ENCODE measurements around the gene SESN1.

The SESN1 gene

DNA sequence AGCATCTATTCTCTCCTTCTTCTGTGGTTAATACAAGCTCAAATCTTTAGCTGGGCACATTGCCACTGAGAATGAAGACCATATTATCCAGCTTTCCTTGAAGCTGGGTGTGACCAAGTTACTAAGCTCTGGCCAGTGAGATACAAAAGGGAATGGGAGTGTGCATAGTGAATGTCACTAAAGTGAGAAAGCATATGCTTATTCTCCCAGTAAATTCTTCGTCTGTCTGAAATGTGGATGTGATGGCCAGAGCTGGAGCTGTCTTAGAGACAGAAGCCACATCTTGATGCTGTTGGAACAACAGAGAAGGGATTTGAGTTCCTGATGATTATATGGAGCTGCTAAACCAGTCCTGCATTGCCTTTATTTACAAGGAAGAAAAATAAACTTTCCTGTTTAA is 60.1 kb downstream of the SESN1 start:
- DNase-seq (ENCODE audit: insufficient read length, low spot score) (no peak), FAIRE-seq (no peak)

DNA sequence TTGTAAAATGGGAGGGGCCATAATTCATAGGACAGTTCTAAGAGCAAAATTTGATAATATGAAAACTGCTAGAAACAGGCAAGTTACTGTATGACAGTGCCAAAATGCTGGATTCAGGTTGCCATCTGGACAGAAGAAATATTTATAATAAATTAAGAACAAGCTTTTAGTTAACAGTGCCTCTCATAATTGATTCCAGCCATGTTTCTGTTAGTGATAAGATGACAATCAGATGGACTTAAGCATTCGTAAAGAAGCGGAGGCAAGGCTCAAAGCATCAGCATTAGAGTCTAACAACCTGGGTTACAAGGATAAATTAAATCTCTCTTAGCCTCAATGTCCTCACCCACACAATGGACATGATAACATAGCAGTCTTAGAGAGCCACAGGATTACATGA is 61.0 kb downstream of the SESN1 start:
- DNase-seq (ENCODE audit: insufficient read length, low spot score) (no peak), FAIRE-seq (no peak)

DNA sequence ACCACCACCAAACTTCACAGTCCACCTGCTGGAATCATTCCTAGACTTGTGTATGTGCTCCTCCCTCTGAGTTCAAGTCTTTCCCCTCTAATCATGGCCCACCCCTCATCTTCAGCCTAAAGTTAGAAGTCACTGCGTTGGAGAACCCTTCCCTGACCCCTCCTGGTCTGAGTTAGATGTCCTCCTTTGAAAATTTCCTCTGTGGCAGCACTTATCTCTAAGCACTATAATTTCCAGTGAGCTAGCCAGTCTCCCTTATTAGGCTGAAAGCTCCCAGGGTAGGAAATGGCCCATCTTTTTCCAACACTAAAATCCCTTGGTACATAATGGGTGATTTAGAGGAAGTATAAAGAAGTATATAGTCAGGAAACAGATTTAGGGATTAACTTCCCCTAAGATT is 63.2 kb downstream of the SESN1 start:
- DNase-seq (ENCODE audit: insufficient read length, low spot score) (no peak), FAIRE-seq (no peak)

DNA sequence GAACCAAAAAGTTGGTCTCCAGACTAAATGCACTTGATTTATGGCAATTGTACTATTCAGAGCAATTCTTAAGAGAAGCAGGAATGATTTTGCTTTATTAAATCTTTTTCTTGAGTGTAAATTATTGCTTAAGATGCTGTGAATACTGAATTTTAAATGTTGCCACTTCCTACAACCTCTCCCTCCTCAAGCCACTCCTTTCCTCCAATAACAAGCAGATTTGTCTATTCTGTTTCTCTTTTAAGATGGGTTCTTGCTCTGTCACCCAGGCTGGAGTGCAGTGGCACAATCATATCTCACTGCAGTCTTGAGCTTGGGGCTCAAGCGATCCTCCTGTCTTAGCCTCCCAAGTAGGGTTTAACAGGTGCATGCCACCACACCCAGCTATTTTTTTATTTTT is 65.3 kb downstream of the SESN1 start:
- FAIRE-seq (no peak), DNase-seq (ENCODE audit: insufficient read length, low spot score) (no peak)

DNA sequence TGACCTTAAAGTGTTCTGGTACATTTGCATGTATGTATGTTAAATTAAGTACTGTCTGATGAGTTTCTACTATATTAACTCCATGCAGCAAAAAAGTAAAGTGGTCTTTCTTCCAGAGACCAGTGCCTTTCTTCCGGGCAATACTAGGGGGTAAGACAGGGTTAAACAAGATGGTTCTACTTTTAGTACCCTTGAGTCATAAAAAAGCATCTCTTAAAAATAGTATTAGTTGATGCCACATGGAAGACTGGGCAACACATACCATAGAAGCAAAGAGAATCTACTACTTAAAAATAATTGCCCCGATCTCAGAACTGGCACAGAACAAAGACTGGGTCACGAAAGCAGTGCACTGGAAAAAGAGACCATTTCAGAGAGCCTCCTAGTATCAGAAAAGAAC is 66.2 kb downstream of the SESN1 start:
- no peak for FAIRE-seq
- no peak for DNase-seq (ENCODE audit: insufficient read length, low spot score)

DNA sequence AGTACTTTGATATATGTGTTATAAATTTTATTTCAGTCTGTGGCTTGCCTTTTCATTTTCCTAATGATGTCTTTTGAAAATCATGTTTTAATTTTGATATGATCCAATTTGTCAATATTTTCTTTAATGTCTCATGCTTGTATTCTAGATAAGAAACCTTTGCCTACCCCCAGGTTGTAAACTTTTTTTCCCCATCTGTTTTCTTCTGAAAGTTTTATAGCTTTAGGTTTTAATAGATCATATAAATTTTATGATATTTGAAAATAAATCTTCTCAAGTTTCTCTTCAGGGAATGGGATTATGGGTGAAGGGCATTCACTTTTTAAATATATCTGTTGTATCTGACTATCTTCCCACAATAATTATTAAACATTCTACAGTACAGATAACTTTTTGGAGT is 66.7 kb downstream of the SESN1 start:
- DNase-seq (ENCODE audit: insufficient read length, low spot score) (no peak), FAIRE-seq (no peak)

DNA sequence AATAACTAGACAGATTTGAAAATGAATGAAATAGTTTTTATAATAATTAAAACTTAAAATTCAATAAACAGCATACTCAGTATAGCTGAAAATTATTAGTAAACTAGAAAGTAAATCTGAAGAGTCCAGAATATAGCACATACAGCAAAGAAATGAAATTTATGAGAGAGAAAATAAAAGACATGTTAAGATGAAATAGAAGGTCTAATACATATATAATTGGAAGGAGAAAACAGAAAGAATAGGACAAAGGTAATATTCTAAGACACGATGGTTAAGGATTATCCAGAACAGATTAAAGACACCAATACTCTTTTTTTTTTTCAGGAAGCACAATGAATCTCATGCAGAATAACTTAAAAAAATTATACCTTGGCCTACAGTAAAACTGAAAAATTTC is 69.0 kb downstream of the SESN1 start:
- FAIRE-seq (no peak), DNase-seq (ENCODE audit: insufficient read length, low spot score) (no peak)

DNA sequence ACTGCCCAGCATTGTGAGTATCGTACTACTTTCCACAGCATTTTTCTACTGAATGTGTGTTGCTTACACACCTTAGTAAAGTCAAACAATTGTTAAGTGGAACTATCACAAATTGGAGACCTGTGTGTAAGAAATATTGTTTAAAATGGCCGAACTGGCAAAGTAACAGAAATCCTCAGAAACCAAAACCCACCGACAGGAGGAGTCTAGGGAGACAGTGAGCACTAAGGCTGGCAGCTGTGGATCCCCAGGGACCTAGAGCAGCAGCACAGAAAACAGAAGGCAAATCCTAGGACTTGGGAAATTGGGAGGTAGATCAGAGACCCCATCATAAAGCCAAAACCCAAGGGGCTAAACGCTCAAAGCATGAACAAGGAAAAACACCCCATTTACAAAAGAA is 69.9 kb downstream of the SESN1 start:
- DNase-seq (ENCODE audit: insufficient read length, low spot score) (no peak), FAIRE-seq (no peak)

DNA sequence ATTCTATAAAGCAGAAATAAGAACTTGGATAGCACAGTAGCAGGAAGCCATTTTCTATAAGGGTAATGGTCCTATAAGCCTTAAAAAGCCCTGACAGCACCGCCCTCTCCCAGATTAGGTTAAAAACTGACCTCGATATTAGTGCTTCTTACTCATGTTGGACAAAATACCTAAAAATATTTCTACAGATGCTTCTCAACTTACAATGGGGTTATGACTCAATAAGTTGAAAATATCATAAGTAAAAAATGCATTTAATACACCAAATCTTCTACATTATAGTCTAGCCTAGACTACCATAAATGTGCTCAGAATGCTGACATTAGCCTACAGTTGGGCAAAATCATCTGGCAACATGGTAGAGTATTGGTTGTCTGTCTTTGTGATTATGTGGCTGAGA is 70.3 kb downstream of the SESN1 start:
- no peak for DNase-seq (ENCODE audit: insufficient read length, low spot score)
- FAIRE-seq = no peak

DNA sequence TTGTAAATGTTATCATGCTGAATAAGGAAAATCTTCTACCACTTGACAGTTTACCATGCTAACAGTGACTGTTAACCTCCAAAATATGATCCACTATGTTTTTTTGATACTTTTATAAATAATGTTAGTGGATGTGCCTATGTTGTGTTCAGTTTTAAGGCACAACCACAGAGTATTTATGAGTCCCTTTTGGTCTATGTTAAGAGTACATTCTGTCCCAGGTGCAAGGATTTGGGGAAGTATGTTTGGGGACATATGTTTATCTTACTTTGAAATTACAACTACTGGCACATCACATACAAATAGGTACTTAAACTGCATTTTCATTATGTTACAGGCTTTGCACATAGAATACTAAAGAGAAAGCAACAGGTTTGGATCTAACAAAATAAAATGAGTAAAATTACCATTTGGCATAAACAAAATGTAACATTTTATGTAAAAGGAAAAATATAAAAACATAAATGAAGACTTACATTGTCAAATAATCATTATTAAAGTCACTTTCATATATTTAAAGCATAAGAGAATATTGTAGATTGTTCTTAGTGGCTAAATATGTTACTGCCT is 71.2 kb downstream of the SESN1 start:
- DNase-seq (ENCODE audit: insufficient read length, low spot score) (no peak), FAIRE-seq (no peak)

DNA sequence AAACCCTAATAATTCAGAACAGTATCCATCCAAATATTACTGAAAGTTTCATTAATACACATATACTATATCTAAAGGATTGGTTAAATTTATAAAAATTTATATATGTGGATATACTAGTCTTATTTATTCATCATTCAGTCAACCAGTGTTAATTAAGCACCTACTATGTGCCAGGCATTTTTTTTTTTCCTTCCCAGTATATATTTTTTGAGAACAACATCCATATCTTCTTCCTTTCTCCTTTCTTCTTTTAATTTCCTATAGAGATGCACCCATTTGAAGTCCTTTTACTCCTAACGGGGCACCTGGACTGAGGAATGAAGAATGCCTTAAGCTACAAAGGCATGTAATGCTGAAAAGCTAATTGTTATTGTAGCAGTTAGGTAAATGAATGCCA is 72.8 kb downstream of the SESN1 start:
- DNase-seq (ENCODE audit: insufficient read length, low spot score) = no peak
- no peak for FAIRE-seq

DNA sequence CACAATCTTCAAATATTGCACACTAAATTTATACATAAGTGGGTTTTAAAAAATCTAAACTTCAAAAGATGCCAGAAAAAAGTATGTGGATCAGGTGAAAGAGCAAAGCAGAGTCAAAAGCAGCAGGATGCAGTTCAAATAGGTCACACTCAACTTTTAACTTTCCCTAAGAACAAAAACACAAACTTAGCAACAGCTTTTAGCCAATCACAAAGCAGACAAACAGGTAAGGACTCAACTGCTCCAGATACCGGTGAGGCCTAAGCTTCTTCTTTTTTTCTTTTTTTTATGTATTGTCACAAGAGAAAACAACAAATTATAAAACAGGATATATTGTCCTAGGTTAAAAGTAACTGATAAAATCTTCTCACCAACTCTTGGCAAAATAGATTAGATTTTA is 74.7 kb downstream of the SESN1 start:
- no peak for FAIRE-seq
- DNase-seq (ENCODE audit: insufficient read length, low spot score) = no peak

DNA sequence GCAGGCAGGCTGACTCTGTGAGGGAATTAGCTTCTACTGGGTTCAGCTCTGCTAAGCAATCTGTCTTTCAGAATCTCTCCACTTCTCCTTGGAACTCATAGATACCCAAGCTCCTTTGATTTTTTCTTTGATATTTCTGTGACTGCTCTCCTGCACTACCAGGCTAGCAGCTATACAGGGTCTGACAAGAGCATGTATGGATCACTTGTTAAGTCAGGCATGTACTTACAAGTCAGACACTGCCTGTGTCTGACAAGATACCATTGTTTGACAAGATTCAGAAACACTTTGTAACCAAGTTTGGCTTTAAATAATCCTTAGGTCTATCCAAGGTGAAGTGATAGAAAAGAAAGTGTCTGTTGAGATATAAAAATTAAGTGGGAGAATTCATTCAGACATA is 79.5 kb downstream of the SESN1 start:
- DNase-seq (ENCODE audit: insufficient read length, low spot score) (no peak), FAIRE-seq (no peak)

DNA sequence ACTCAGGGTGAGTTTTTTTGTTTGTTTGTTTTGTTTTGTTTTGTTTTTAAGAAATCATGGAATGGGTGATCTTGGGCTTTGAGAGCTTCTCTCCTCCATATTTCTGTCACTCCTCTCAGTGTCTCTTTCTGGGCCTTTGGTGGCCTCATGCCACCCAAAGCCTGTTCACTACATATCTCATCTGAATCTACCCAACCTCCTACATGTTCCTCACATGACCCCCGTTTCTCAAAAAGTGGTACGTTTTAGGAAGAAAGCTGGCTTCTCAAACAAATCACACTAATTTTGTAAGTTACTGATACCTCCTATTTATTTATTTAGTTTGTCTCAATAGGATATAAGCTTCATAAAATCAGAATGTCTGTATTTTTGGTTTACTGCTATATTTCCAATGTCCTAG is 80.0 kb downstream of the SESN1 start:
- no peak for DNase-seq (ENCODE audit: insufficient read length, low spot score)
- FAIRE-seq = no peak

DNA sequence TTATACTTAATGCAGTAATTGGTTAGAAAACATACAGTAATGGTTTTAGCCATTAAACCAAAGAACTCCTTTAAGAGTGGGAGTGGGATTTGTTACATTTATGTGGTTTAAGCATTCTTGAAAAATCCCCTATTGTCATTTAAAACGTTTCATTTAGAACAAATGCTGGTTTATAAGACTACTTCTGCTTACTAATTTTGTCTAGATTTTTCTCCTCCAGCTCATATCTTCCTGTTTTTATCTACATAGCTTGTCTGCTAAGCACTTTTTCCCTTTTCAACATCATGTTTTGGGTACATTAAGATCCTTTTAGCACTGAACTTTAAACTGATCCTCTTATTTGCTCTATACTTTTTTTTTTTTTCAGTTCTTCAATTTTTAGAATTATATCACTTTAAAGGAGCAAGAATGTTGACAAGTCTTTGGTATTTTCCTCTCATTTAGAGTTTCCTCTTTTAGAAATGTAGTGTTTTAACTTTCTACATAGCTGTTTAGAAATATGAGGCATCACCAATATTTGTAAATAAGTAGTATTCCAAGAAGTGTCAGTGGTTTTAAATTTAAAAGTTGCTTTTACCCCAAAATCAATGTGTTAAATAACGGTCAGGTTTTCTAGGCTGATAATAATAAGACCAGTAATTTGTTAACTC is 80.9 kb downstream of the SESN1 start:
- no peak for FAIRE-seq
- no peak for DNase-seq (ENCODE audit: insufficient read length, low spot score)

DNA sequence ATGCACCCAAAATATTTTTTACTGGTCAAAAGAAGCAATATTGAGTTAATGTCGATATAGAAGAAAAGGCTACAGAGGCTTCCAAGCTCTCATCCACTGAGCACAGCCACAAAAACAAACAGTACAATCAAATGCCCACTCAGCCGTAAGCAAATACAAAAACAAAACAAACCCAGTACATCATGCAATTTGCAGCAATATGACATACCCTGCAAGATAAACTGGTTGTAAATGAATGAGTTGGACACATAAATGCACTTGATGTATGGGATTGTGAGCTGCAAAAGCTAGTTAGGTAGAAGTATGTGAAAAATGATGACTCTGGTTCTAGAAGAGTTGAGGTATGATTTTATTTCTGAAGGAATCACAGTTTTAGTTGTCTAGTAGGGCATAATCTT is 83.9 kb downstream of the SESN1 start:
- no peak for FAIRE-seq
- no peak for DNase-seq (ENCODE audit: insufficient read length, low spot score)

DNA sequence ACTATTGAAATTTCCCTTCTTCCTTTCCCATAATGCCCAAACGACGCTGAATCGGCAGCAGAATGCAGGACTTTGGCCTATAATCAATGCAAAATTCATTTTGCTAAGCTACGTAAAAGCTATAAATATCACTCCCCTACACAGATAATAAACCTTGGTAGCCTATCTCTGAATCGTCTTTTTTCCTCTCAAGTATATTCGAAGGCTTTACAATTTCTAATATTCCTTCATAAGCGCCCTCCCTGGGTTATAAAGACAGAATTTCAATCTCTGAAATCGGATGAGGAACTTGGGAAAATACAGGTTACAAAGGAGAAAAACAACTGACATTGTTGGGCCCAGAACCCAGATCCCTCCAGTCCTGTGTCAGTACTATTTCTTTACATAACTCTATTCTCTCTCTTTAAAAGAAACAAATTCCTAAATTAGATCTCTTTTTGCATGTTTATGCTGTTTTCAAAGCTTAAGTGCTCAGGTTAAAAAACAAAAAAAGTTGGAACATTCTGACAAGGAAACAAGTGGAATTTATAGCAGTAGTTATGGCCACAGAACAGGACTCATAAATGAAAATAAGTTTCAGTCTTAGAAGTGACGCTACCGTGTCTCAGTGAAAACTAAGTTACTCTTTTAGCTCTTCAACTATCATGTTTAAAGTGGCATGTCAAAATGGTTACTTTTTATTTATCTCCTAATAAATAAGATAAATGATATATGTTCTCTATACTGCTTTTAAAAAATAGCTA is 84.5 kb downstream of the SESN1 start:
- DNase-seq (ENCODE audit: insufficient read length, low spot score) = no peak
- no peak for FAIRE-seq

DNA sequence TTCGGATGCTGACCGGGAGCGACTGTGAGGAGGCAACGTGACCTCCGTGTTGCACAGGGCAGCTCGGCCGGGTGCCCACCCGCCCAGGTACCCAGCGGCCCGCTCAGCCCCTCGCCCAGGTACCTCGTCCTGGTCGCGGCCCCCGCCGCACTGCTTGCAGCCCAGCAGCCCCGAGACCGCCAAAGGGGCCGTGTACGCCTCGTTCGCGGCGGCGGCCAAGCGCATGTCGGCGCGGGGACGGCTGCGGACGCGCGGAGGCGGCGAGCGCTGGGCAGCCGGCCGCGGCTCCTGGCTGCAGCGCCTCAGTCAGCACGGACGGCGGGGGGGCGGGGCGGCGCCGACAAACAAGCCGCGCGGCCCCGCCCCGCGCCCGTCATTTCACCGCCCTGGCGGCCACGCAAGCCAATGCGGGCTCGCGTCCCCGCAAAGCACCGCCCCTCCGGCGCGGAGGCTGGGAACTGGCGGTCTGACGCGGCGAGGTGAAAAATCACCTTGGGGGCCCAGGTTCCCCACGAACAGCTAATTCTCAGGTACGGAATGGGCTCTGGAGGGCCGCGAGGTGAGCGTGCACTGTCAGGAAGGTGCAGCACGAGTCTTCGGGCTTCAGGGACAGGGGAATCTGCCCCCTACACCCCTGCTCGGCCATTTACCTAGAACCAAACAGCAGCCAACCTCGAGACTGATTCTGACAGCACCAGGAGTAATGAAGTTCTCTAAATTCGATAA is 85.2 kb downstream of the SESN1 start:
- DNase-seq (ENCODE audit: insufficient read length, low spot score) (peak; percentile 59), FAIRE-seq (peak; percentile 71)

DNA sequence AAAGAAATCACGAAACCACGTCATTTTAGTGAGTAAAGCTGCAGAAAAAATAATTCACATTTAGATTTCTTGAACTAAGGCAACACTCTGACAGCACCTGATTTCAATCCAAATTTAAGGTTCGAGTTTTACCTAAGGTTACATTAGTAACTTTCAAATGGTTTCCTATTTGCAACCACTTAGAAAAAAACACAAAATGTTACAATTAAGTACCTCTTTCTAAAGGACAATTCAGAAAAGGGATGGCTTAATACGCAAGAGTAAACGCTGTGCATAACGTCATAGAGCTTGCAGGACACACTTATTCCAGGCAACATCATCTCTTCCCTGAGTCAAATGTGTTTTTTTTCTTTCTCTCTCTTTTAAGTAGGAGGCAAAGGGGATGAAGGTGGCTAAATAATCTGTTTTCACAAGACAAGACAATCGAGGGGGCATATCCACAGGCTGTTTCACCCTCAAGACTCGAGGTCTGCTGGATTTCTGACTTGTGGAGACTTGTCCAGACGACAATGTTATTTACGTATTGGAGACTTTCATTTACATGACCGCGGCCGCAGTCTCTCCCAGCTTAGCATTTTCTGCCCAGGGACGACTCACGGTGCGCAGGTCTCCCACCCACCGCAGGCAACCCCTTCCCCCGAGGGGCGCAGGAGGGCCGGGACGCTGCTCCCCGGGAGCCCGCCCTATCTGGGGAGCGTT is 86.0 kb downstream of the SESN1 start:
- DNase-seq (ENCODE audit: insufficient read length, low spot score) (no peak), FAIRE-seq (peak; percentile 75)

DNA sequence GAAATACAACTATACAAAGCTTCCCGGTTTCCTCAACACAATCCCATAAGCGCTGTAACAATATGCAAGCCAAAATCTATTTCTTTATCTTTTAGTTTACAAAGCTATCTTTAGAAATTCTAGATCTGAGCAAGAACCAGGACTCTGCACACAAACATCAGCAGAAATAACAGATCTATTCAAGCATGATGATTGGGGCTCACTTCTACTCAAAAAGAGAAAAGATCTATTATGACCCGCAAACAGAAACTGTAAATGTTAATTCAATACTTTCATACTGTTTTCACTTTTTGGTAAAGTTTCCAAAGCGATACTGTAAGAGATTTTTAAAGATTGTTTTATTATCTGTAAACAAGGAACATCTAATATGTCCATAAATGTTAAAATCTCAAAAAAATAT is 86.6 kb downstream of the SESN1 start:
- peak; percentile 84 for FAIRE-seq

DNA sequence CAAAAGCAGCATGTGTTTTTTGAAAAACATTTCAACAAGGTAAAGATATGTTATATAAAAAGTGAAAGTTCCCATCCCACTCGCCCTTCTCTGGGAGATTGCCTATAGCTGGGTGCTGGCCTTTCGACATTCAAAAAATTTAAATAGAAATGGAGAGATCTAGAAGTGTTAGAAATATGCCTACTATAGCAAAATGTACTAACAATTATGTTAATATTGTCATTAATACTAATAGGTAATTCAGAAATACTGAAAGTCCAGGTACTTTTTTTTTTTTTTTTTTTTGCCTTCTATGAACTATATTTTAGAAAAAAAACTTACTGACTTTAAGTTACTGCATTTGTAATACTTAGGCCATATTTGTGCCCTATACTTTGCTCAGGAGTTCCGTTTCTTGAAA is 87.1 kb downstream of the SESN1 start:
- DNase-seq (ENCODE audit: insufficient read length, low spot score) (no peak), FAIRE-seq (no peak)

More for the DNA sequence above, 86.6 kb downstream of the SESN1 start:
- DNase-seq (ENCODE audit: insufficient read length, low spot score) = no peak

All from GM19239 (cell line).